HEK293 (cell line): Measurements from ENCODE around the gene APOL1.

Source experiments
- CTCF ChIA-PET: fragments of 350-600 bp; formaldehyde crosslinking; extraction: SDS; loops from one replicate; lab custom pipeline; 2021; ENCODE audit warnings: antibody characterized with exemption; lab: Yijun Ruan, JAX
- POLR2A ChIA-PET: fragments of 300-600 bp; formaldehyde crosslinking; extraction: SDS; loops from one replicate; lab custom pipeline; 2020; ENCODE audit warnings: antibody characterized with exemption, inconsistent platforms; lab: Yijun Ruan, JAX
- H3K27ac ChIP-seq: fragments of 200-500 bp; sonication (Bioruptor generic); 2 replicates; pipeline ENCODE4 v1.5.1; 2014; ENCODE audit warnings: low read depth, low read length, control low read depth, inconsistent platforms; ENCODE audit errors: extremely low read depth
- H3K36me3 ChIP-seq, 2 experiments: fragments of 200-500 bp in 1 of 2; sonication (Bioruptor generic) in 1 of 2; 1 replicate in 1 of 2; 2 replicates in 1 of 2; pipeline ENCODE4 v1.5.1; 2014 to 2017; ENCODE audit warnings: inconsistent platforms in 2 of 2, low read length in 2 of 2; ENCODE audit not compliant: control insufficient read depth in 2 of 2, insufficient read depth in 1 of 2
- H3K4me1 ChIP-seq: fragments of 200-500 bp; sonication (Bioruptor generic); 2 replicates; pipeline ENCODE4 v1.5.1; 2014; ENCODE audit warnings: mild to moderate bottlenecking, low read length, inconsistent platforms; ENCODE audit not compliant: control insufficient read depth, insufficient read depth
- H3K4me3 ChIP-seq: 2 replicates; pipeline ENCODE4 v1.5.1; 2011; ENCODE audit warnings: low read depth, mild to moderate bottlenecking, control low read depth, low read length, moderate library complexity
- H3K9me3 ChIP-seq: fragments of 200-500 bp; sonication (Bioruptor generic); 2 replicates; pipeline ENCODE4 v1.5.1; 2014; ENCODE audit warnings: low read depth, low read length, inconsistent platforms; ENCODE audit not compliant: control insufficient read depth, insufficient read depth
- OVOL3 ChIP-seq: fragments of 450-650 bp; formaldehyde crosslinking; IDR thresholded peaks from 2 replicates; pipeline ENCODE4 v1.5.1; 2016; ENCODE audit warnings: missing biosample characterization, missing genetic modification characterization
- SP2 ChIP-seq: fragments of 450-650 bp; formaldehyde crosslinking; IDR thresholded peaks from 2 replicates; pipeline ENCODE4 v1.5.1; 2016; ENCODE audit warnings: missing biosample characterization, missing genetic modification characterization
- WT1 ChIP-seq: fragments of 450-650 bp; formaldehyde crosslinking; IDR thresholded peaks from 2 replicates; pipeline ENCODE4 v1.5.1; 2016; ENCODE audit warnings: missing biosample characterization, missing genetic modification characterization
- ZFP37 ChIP-seq: fragments of 450-650 bp; formaldehyde crosslinking; IDR thresholded peaks from 2 replicates; pipeline ENCODE4 v1.5.1; 2016; ENCODE audit warnings: missing biosample characterization, missing genetic modification characterization
- ZNF132 ChIP-seq: fragments of 450-650 bp; formaldehyde crosslinking; IDR thresholded peaks from 2 replicates; pipeline ENCODE4 v1.5.1; 2017; ENCODE audit warnings: missing biosample characterization, missing genetic modification characterization, borderline replicate concordance
- ZNF157 ChIP-seq: fragments of 450-650 bp; formaldehyde crosslinking; IDR thresholded peaks from 2 replicates; pipeline ENCODE4 v1.5.1; 2016; ENCODE audit warnings: missing biosample characterization, missing genetic modification characterization
- ZNF19 ChIP-seq: fragments of 450-650 bp; formaldehyde crosslinking; IDR thresholded peaks from 2 replicates; pipeline ENCODE4; 2016; ENCODE audit warnings: missing biosample characterization, missing genetic modification characterization, low read depth
- ZNF266 ChIP-seq: fragments of 450-650 bp; formaldehyde crosslinking; IDR thresholded peaks from 2 replicates; pipeline ENCODE4 v1.5.1; 2016; ENCODE audit warnings: missing biosample characterization, missing genetic modification characterization, low read depth
- ZNF354C ChIP-seq: fragments of 450-650 bp; formaldehyde crosslinking; IDR thresholded peaks from 2 replicates; pipeline ENCODE4 v1.5.1; 2016; ENCODE audit warnings: missing biosample characterization, missing genetic modification characterization, low read depth, borderline replicate concordance
- ZNF37A ChIP-seq: fragments of 450-650 bp; IDR thresholded peaks from 2 replicates; pipeline ENCODE4 v1.5.1; 2018; ENCODE audit warnings: missing biosample characterization, missing genetic modification characterization
- ZNF404 ChIP-seq: fragments of 450-650 bp; formaldehyde crosslinking; IDR thresholded peaks from 2 replicates; pipeline ENCODE4 v1.5.1; 2017; ENCODE audit warnings: missing biosample characterization, missing genetic modification characterization
- ZNF610 ChIP-seq: fragments of 450-650 bp; formaldehyde crosslinking; IDR thresholded peaks from 2 replicates; pipeline ENCODE4 v1.5.1; 2016; ENCODE audit warnings: missing biosample characterization, missing genetic modification characterization, borderline replicate concordance
- ZNF654 ChIP-seq: fragments of 450-650 bp; formaldehyde crosslinking; IDR thresholded peaks from 2 replicates; pipeline ENCODE4 v1.5.1; 2016; ENCODE audit warnings: low read depth, missing biosample characterization, missing genetic modification characterization
- ZSCAN16 ChIP-seq: fragments of 450-650 bp; formaldehyde crosslinking; IDR thresholded peaks from 2 replicates; pipeline ENCODE4 v1.5.1; 2016; ENCODE audit warnings: missing biosample characterization, missing genetic modification characterization
- TF ChIP-seq, protein P1 (sequence below): fragments of 450-650 bp; formaldehyde crosslinking; IDR thresholded peaks from 2 replicates; pipeline ENCODE4 v1.5.0; 2017; ENCODE audit warnings: missing biosample characterization, missing genetic modification characterization, borderline replicate concordance
- TF ChIP-seq, protein P2 (sequence below): fragments of 450-650 bp; formaldehyde crosslinking; IDR thresholded peaks from 2 replicates; pipeline ENCODE4 v1.5.1; 2016; ENCODE audit warnings: missing biosample characterization, missing genetic modification characterization
- TF ChIP-seq, protein P3 (sequence below): IDR thresholded peaks from 2 replicates; pipeline ENCODE4 v1.6.1; 2011; ENCODE audit warnings: mild to moderate bottlenecking, low read depth, low read length, borderline replicate concordance
- TF ChIP-seq, protein P4 (sequence below): fragments of 450-650 bp; formaldehyde crosslinking; IDR thresholded peaks from 2 replicates; pipeline ENCODE4 v1.5.1; 2016; ENCODE audit warnings: missing biosample characterization, missing genetic modification characterization
- TF ChIP-seq, protein P5 (sequence below): fragments of 450-650 bp; formaldehyde crosslinking; IDR thresholded peaks from 2 replicates; pipeline ENCODE4 v1.5.1; 2016; ENCODE audit warnings: missing biosample characterization, missing genetic modification characterization

Gene APOL1

DNA sequence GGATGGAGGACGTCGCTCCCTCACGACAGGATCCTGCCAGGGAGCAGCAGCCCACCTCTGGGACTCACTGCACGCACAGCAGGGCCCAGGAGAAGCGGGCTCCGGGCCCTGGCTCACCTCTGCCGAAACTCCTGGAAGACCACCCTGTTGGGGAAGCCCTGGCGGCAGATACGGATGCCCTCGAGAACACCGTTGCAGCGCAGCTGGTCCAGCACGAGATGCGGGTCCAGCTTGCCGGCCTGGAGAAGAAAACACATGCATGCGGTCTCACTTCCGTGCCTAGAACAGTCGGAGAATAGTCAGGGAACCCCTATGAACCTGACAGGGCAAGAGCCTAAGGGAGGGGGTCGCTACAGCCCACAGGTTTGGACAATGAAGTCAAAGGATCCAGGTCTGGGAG is 52.9 kb downstream of the APOL1 start:
- H3K27ac ChIP-seq = 0 out of 2 replicates have a peak overlapping the region, but pooled peaks have one; percentile 9
- POLR2A ChIA-PET = no interaction called here
- TF ChIP-seq ZNF610 (tag by site-specific recombination) = no peak
- TF ChIP-seq ZNF404 (tag by site-specific recombination) = no peak
- TF ChIP-seq, protein P1, sequence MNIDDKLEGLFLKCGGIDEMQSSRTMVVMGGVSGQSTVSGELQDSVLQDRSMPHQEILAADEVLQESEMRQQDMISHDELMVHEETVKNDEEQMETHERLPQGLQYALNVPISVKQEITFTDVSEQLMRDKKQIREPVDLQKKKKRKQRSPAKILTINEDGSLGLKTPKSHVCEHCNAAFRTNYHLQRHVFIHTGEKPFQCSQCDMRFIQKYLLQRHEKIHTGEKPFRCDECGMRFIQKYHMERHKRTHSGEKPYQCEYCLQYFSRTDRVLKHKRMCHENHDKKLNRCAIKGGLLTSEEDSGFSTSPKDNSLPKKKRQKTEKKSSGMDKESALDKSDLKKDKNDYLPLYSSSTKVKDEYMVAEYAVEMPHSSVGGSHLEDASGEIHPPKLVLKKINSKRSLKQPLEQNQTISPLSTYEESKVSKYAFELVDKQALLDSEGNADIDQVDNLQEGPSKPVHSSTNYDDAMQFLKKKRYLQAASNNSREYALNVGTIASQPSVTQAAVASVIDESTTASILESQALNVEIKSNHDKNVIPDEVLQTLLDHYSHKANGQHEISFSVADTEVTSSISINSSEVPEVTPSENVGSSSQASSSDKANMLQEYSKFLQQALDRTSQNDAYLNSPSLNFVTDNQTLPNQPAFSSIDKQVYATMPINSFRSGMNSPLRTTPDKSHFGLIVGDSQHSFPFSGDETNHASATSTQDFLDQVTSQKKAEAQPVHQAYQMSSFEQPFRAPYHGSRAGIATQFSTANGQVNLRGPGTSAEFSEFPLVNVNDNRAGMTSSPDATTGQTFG (tag by site-specific recombination) = no peak
- TF ChIP-seq ZNF157 (tag by site-specific recombination) = no peak
- no peak for TF ChIP-seq ZFP37 (tag by site-specific recombination)
- TF ChIP-seq, protein P2, sequence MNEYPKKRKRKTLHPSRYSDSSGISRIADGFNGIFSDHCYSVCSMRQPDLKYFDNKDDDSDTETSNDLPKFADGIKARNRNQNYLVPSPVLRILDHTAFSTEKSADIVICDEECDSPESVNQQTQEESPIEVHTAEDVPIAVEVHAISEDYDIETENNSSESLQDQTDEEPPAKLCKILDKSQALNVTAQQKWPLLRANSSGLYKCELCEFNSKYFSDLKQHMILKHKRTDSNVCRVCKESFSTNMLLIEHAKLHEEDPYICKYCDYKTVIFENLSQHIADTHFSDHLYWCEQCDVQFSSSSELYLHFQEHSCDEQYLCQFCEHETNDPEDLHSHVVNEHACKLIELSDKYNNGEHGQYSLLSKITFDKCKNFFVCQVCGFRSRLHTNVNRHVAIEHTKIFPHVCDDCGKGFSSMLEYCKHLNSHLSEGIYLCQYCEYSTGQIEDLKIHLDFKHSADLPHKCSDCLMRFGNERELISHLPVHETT (tag by site-specific recombination) = no peak
- TF ChIP-seq OVOL3 (tag by site-specific recombination) = no peak
- no peak for TF ChIP-seq ZNF132
- TF ChIP-seq, protein P3, sequence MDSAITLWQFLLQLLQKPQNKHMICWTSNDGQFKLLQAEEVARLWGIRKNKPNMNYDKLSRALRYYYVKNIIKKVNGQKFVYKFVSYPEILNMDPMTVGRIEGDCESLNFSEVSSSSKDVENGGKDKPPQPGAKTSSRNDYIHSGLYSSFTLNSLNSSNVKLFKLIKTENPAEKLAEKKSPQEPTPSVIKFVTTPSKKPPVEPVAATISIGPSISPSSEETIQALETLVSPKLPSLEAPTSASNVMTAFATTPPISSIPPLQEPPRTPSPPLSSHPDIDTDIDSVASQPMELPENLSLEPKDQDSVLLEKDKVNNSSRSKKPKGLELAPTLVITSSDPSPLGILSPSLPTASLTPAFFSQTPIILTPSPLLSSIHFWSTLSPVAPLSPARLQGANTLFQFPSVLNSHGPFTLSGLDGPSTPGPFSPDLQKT = no peak
- TF ChIP-seq SP2 (tag by site-specific recombination) = no peak
- TF ChIP-seq ZNF19 (tag by site-specific recombination) = no peak
- no peak for TF ChIP-seq ZSCAN16 (tag by site-specific recombination)
- TF ChIP-seq ZNF654 = no peak
- TF ChIP-seq, protein P4, sequence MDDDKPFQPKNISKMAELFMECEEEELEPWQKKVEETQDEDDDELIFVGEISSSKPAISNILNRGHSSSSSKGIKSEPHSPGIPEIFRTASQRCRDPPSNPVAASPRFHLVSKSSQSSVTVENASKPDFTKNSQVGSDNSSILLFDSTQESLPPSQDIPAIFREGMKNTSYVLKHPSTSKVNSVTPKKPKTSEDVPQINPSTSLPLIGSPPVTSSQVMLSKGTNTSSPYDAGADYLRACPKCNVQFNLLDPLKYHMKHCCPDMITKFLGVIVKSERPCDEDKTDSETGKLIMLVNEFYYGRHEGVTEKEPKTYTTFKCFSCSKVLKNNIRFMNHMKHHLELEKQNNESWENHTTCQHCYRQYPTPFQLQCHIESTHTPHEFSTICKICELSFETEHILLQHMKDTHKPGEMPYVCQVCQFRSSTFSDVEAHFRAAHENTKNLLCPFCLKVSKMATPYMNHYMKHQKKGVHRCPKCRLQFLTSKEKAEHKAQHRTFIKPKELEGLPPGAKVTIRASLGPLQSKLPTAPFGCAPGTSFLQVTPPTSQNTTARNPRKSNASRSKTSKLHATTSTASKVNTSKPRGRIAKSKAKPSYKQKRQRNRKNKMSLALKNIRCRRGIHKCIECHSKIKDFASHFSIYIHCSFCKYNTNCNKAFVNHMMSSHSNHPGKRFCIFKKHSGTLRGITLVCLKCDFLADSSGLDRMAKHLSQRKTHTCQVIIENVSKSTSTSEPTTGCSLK (tag by site-specific recombination) = no peak
- TF ChIP-seq ZNF354C (tag by site-specific recombination) = no peak
- TF ChIP-seq, protein P5, sequence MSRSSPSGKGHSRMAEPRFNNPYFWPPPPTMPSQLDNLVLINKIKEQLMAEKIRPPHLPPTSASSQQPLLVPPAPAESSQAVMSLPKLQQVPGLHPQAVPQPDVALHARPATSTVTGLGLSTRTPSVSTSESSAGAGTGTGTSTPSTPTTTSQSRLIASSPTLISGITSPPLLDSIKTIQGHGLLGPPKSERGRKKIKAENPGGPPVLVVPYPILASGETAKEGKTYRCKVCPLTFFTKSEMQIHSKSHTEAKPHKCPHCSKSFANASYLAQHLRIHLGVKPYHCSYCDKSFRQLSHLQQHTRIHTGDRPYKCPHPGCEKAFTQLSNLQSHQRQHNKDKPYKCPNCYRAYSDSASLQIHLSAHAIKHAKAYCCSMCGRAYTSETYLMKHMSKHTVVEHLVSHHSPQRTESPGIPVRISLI (tag by site-specific recombination) = no peak
- no peak for TF ChIP-seq ZNF37A (tag by site-specific recombination)
- no peak for TF ChIP-seq ZNF266 (tag by site-specific recombination)
- no peak for TF ChIP-seq WT1 (tag by site-specific recombination)
- CTCF ChIA-PET = interaction anchor here (0.6 kb wide), 2 partner anchors 181 to 1659 kb away, joined by 3 read pairs; no protein-coding TSS in a partner anchor
- no peaks in the 10 kb centered on the region for H3K4me1 ChIP-seq
- H3K36me3 ChIP-seq = peaks cover 38 to 92% of the 10 kb centered on the region in 2 experiments
- H3K9me3 ChIP-seq = no peaks in the 10 kb centered on the region
- no peak overlapping the region for H3K4me3 ChIP-seq
